GM21786 (cell line): Measurements from ENCODE around the gene CDH4.

Source experiments
- ATAC-seq: cut with Tn5 transposase; IDR thresholded peaks from one replicate; pipeline ENCODE4 v1.9.1; 2021; ENCODE audit not compliant: unreplicated experiment

Gene CDH4

DNA sequence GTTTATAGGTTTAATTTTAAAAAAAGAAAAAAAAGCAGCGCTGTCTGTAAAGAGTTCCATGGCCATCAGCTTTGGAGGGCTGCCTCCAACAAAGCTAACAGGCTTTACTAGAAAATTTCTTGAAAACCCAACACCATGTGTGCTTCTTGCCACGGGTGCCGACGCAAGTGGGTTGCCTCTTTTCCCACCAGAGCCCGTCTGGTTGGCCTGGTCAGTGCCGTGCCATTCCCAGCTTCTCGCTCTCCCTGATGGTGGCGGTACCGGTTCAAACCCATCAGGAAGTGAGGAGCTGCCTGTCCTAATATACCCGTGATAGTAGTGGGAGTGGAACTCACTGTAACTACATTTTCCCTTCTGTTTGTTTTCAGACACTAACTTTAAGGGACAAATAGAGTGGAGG is 73.7 kb downstream of the CDH4 start:
- no peak for ATAC-seq

DNA sequence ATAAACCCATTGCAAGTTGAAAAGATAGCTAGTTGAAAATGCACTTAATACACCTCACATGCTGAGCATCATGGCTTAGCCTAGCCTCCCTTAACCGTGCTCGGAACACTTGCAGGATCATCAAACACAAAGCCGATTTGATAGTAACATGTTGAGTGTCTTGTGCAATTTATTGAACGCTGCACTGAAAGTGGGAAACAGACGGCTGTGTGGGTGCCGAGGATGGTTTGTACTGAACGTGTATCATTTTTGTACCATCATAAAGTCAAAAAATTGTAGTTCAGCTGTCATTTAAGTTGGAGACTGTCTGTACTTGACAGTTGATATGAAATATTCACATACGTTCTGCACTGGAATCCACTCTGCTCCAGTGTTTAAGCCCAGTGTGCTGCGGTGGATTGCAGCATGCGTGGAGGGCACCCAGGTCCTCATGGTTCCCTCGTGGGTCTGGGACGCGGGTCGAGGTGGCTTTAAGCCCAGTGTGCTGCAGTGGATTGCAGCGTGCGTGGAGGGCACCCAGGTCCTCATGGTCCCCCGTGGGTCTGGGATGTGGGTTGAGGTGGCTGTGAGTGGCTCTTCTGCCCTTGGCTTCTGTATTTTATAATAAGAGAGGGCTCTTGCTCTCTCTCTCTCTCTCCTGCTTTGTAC is 77.0 kb downstream of the CDH4 start:
- ATAC-seq, result no peak

DNA sequence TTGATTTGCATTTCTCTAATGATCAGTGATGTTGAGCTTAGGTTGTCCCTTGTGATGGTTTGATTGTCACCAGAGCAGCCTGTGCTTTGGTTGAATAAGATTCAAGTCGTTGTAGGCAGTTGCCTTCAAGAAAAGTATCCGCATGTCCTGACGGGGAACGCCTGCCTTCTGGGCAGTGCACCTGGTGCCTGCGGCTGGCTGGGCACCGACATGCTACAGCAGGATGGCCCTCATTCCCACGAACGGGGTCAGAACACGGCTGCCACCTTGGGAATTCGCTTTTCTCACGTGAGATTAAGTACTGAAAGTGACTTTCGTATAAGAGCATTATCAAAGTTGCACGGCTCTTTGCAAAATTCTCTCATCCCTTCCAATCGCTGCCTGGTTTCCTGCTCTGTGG is 78.4 kb downstream of the CDH4 start:
- ATAC-seq, result no peak

DNA sequence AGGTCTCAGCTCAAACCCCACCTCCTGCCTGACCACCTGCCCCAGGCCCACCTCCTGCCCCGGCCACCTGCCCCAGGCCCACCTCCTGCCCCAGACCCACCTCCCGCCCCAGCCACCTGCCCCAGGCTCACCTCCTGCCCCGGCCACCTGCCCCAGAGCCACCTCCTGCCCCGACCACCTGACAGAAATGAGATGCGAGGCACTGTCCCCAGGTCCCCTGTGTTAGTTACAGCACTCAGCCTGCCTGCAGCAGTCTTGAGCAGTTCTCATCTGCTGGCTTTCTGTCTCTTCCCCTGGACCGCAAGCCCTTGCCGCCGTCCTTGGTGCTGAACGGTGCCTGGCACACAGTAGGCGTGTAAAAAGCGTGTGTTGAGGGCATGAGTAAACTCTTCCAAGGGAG is 79.5 kb downstream of the CDH4 start:
- ATAC-seq, result no peak

DNA sequence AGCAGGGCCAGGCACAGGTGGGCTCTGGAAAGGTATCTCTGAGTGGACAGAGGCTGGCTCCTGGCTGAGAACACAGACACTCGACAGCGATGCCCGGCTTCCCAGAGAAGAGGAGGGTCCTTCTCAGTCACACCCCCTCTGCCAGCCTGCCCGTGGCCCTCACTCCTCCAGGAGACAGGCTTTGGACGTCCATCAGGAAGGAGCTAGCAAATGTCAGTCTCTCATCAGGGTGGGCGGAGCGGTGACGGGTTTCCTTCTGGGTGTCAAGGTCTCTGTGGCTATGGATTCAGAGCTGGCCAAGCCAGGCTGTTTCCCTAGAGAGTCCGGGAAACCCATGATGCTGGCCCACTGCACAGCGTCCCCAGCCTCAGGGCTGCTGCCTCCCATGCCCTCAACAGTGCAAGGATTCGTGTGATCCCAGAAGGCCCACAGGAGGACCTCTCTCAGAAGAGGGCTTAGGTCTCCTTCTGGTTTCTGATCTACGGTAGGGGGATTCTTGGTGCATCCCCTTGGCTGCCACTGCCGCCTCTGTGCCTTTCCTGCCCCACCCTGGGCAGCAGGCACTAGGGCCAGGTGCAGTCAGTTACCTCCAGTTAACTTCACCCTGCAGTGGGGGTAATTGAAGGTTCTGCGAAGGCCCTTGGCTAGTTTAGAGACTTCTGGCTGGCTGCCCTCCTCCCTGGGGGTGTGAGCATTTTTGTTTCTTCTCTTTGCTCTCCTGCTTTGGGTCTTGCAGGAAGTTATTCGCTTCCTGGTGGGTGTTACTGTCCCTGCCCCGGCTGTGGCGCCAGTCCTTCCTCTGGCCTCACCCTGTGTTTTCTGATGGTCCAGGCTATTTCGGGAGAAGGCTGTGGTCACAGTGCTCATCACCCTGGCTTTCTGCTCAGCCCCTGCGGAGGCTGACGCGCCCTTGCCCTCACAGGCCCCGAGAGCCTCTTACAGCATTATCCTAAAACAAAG is 80.2 kb downstream of the CDH4 start:
- ATAC-seq, result no peak

DNA sequence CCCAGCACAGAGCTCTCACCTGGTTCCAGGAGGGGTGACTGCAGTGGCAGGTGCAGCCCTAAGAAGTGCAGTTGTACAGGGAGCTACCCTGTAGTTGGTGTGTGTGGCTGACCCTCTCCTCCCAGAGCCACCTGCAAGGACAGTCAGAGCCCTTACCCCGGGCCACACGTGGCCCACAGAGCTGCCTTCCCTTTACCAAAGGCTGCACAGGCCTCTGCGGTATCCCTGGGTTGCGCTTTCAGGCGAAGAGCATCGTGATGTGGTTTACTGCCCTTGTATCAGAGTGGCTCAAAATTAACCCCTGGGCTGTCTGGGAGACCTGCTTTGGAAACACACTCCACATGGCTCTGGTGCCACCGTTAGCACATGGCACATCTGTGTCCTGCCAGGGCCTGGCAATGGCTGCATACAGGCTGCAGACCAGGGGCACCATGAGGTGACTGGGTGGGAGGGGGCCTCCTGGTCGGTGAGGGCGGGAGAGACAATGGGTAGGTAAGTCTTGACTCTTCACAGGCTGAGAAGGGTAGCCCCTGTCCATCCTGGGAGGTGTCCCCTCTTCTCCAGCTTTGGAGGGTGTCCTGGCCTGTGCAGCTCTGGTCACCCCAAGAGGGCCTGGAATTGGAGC is 81.5 kb downstream of the CDH4 start:
- ATAC-seq, result no peak

DNA sequence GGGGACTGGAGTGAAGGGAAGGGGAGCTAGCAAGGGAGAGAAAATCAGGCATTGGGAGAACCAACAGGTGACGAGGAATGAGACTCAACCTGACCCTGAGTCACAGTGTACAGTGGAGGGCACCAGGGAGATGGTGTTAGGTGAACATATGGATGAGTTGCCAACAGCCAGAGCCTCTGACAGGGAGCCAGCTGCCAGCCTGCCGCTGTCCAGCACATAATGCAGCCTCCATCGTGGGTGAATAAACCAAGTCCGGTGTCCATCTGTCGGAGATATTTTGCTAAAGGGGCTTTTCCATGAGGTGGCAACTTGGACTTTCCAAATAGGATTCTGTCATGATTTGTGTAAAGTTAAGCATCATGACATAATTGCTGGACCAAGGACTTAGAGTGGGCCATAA is 88.1 kb downstream of the CDH4 start:
- ATAC-seq, result no peak

DNA sequence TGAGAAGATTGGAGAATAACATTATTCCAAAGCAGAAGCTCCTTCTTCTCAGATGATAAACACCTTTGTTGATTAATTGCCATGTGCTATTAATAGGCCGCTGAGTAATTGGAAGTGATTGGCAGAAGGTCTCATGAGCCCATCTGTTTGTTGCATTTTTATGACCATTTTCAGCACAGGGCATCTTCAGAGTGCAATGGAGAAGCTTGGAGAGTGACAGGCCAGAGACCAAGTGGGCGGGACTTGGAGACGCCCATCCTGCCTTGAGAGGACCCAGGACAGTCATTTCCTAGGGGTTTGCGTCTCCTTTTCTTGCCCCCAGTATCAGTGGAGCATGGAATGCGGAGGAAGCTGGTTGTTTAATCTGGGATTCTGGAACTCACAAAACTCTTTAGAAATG is 89.5 kb downstream of the CDH4 start:
- no peak for ATAC-seq

DNA sequence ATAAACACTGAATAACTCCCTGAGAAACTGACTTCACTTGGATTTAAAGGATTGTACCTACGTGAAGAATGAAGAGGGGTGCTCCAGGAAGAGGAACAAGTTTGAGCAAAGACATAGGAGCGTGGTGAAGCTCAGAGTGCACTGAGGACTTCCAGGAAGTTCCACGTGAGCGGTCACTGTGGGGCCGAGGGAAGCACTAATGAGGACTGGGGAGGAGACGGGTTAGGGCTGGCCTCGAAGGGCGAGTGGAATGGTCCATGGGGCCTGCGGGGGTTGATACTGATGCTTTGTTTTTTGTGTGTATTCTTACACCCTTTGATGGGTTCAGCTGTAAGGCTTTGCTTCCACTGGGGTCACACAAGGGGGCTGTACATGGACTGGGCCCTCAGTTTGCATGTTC is 91.9 kb downstream of the CDH4 start:
- ATAC-seq, result no peak

DNA sequence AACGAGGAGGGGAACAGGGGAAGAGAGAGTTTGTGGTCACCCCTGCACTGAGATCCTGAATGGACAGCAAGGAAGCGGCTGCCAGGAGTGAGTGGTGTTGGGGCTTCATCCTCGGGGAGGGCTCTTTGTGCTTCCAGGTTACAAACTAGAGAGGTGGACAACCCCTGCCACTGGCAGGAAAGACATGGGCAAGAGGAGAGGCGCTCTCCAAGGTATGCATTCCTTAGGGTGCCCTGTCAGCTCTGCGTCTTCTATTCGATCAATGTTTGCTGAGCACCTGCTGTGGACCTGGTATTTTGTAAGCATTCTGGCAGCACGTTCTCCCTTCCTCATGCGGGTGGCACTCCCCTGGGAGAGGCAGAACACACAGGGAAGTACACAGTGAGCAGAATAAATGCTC is 93.6 kb downstream of the CDH4 start:
- no peak for ATAC-seq

DNA sequence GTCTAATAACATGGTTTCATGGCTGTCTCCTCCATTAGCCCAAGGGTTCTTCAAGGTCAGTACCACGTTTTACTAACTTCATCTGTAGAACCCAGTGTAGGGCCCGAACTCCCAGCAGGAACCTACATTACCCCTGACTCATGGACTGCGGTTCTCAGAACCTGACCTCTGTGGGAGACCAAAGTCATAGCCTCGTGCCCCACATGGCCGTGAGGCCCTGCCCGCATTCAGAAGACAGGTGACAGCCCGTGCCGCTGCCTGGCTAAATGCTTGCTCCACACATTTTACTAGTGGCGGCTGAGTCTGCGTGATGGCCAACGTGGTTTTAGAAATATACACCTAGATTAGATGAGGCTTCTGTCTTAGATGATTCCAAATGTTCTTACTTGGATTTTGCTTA is 94.9 kb downstream of the CDH4 start:
- no peak for ATAC-seq

DNA sequence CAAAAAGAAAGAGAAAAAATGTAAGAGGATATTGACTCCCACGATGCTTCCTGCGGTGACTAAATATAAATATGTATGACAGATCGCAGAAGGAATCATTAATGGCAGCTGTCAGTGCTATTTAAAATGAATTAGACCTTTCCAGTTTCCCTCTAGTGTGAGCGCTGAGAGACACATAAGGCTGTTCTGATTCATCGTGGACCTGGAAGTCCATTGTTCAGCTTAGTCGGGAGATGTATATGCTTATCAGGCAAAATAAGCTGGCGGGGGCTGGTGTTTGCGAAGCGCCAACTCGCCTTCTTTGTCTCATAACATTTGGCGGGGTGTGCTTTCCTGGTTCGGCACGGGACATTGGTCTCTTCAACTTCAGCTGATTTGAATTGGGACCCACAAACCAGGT is 95.4 kb downstream of the CDH4 start:
- ATAC-seq, result no peak

DNA sequence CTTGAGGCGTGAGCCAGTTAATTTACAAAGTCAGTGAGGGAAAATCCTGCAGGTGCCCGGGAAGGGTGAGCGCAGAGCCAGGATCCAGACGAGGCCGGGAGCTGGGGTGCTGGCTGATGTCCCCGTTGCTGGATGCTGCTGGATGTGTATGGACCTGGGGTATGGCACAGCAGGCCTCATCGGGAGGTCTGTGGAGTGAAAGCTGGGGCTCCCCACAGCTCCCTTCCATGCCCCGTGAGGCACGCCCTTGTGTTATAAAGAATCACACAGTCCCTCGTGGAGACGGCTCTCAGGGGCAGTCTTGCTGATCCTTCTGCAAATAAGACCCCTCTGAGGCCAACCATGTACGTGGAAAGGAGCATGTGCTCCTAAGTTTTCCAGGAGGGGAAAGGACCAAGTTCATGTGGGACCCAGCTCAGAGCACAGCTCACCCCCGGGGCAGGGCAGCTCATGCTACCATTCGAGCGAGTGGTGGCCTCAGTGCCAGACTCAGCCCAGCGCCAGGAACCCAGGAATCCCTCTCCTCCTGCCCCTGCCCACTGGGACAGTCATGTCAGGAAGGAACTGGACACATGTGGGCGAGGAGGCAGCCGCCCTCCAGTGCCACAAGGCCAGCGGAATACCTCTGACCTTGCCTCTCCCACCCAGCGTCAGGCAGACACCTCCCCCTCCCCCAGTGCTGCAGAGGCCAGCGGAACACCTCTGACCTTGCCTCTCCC is 97.5 kb downstream of the CDH4 start:
- no peak for ATAC-seq

DNA sequence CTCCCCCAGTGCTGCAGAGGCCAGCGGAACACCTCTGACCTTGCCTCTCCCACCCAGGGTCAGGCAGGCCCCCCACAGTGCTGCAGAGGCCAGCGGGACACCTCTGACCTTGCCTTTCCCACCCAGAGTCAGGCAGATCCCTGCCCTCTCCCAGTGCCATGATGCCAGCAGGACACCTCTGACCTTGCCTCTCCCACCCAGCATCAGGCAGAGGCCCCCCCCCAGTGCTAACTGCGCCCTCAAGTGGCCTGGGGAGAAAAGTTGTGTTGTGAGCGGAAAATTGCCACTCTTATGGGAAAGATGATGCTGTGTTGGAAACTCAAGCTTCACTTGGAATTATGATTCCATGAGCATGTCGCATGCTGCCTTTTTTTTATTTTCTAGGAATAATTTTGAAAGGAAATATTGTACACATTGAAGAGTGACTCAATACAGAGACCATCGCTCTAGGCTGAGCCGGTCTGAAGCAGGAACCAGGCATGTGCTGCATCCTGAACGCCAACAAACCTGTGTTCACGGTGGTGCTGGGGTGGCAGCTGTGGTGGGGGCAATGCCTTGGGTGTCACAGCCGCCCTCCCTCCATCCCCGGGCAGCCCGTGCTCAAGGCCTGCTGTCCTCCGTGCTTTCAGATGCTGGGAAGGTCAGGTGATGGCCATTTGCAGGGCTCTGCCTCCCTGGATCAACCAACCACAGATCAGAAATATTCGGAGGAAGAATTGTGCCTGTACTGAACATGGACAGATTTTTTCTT is 98.6 kb downstream of the CDH4 start:
- no peak for ATAC-seq

DNA sequence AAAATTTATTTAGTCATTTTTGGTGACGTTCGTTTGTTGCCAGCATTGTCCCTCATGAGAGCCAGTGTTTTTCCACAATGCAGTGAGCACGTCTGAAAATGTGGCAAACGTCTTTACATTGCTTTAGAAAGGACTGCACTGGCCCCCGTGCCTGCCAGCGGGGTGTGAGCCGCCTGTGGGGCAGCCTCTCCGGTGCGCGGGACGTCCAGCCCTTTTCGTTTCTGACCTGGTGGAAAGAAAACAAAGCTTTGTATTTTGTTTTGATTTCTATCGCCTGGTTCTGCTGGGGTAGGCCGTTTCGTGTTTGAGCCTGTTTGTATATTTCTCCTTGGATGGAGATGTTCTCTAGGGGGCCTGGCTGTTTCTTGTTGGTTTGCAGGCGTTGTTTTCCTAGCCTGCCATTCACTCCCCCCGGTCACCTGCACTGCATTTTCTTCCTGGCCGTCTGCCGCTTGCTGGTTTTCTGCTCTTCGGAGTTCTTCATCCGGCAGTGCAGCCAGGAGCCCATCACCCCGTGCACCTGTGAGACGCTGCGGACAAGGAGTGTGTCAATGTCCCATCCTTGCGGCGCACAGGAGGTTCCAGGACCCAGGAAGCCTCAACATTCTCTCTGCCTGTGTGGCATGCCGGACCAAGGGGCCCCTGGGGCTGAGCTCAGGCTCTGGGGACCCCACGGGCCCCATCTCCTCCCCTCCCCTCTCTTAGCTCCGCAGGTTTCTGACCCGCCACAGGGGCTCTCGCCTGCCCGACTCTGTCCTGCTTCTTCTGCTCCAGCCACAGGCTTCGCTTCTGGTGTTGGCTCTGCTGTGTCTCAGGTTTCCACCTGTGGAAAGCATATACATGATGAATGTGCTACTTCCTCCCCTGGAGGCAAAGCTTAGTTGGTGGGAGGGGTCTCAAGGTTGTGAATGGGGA is 100.5 kb downstream of the CDH4 start:
- no peak for ATAC-seq

DNA sequence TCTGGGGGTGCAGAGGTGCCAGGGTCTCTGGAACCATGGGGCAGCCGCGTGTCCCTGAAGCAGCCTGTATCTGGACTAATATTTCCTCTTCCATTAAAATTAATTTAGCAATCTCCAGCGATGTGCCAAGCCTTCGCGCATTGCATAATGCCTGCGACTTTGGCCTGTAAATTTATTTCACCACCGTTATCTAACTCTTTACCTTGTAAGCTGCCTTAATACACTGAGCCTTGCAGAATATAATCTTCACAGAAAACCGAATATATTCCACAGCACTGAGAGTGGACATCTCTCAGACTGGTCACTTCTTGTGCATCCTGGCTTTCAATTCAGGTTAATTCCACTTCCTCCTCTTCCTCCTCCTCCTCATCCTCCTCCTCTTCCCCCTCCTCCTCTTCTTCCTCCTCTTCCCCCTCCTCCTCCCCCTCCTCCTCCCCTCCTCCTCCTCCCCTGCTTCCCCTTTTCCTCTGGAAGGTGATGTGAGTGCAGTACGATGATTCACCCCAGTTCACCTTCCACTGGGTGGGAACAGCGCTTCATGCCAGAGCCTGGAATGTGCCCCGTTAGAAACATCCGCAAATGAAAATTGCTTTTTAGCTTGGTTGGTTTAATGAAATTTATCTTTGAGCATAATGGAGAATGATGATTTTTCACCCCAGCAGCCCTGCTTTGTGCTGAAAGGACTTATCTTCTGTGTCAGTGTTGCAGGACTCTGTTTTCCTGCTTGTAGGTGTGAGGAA is 101.4 kb downstream of the CDH4 start:
- ATAC-seq, result no peak

DNA sequence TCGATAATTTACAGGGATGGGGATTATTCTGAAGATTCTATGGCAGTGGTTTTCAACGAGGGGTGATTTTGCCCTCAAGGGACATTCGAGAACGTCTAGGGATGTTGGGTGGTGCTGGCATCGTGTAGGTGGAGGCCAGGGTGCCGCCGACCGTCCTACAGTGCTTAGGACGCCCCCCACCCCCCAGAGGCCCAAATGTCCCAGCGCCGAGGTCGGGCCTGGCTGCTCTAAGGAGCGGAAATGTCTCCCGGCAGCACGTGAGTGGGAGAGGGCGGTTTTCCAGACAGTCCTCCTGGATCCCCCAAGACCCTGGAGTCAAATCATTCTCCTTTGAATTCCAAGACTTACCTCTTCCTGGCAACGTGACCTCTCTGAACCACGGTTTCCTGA is 101.9 kb downstream of the CDH4 start:
- no peak for ATAC-seq

DNA sequence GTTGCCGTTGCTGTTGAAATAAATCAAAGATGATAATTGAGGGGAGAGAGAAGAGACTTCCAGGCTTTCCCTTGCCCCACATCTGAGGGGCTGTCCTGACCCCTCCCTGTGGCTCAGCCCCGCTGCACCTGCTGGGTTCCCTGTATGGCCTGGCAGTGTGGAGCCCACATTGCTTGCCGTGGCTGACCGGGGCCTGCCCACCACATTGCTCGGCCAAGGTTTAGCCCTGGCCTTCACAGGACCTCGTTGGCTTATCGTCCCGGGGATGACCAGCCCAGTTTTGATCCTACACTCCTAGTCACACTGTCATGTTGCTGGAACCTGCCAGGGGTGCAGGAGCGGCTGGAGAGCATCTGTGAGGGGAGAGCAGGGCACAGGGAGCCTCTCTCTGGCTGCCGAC is 102.4 kb downstream of the CDH4 start:
- no peak for ATAC-seq

DNA sequence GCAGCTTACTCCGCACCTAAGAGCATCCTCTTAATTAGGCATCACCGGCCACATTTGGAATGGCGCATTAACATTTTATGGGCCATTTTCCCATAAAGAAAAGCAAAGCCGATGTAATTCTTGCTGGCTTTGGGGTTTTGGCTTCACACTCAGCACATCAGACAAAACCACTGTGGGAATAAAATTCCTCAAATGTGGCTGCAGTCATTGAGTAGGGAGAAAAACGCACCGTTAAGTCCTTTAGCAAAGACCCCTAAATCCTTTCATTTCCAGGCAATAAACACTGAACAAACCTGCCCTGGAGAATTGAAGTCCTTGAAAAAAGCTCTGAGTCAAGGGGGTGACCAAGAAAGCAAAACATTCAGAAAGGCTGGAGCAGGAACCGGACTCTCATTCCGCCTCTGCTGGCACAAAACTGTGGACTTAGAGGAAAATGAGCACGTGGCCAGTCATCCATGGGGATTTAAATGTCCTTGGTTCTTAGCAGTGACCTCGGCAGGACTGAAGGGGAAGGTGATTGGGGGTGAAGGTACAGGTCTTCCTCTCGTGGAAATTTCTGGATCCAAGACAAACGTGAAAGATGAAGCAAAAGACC is 102.9 kb downstream of the CDH4 start:
- no peak for ATAC-seq
